HTERT RPE-1 (cell line): ENCODE results near the gene CLECL1.
"Not testable (repeated sequence)": the region's sequence is repeated elsewhere in the genome, so short reads cannot be mapped to it uniquely, and the experiment has no call there.

Experiments
- in situ Hi-C: fragments of 300-500 bp; cut with MboI; formaldehyde crosslinking; loops from 4 replicates; pipeline ENCODE4 v1.14.3; 2020; ENCODE audit warnings: low sequenced_read_pairs

Gene CLECL1

GRCh38 chr12:9752145-9752933 is 19.4 kb upstream of the CLECL1 start:
- in situ Hi-C loops, result no loop called here

- in situ Hi-C loops, result no loop called here
These were observed 18.6 kb upstream of the CLECL1 start for GRCh38 chr12:9751204-9752144.

GRCh38 chr12:9750276-9751203 is 17.6 kb upstream of the CLECL1 start:
- in situ Hi-C loops, result no loop called here

GRCh38 chr12:9749640-9750039 is 16.7 kb upstream of the CLECL1 start:
- in situ Hi-C loops, result no loop called here

- in situ Hi-C loops, result no loop called here
These were observed 12.3 kb upstream of the CLECL1 start for GRCh38 chr12:9745199-9745598.

GRCh38 chr12:9742661-9743060 is 9.8 kb upstream of the CLECL1 start:
- in situ Hi-C loops, result no loop called here

- in situ Hi-C loops, result no loop called here
These were observed 8.8 kb upstream of the CLECL1 start for GRCh38 chr12:9741726-9742125.

GRCh38 chr12:9740106-9740750 is 7.3 kb upstream of the CLECL1 start:
- in situ Hi-C loops, result no loop called here

- in situ Hi-C loops, result not testable (repeated sequence)
These were observed 6.7 kb upstream of the CLECL1 start for GRCh38 chr12:9739404-9740105.

- in situ Hi-C loops, result not testable (repeated sequence)
These were observed 6.0 kb upstream of the CLECL1 start for GRCh38 chr12:9738905-9739304.

- in situ Hi-C loops, result no loop called here
These were observed 4.2 kb upstream of the CLECL1 start for GRCh38 chr12:9736936-9737705.

GRCh38 chr12:9735601-9736000 is 2.7 kb upstream of the CLECL1 start:
- in situ Hi-C loops, result no loop called here

- in situ Hi-C loops, result no loop called here
These were observed 1.1 kb downstream of the CLECL1 start for GRCh38 chr12:9731797-9732196.

- in situ Hi-C loops, result no loop called here
These were observed 1.5 kb downstream of the CLECL1 start for GRCh38 chr12:9731393-9731792.

GRCh38 chr12:9730591-9730990 is 2.3 kb downstream of the CLECL1 start:
- in situ Hi-C loops, result no loop called here

- in situ Hi-C loops, result no loop called here
These were observed 2.9 kb downstream of the CLECL1 start for GRCh38 chr12:9730011-9730410.

GRCh38 chr12:9729082-9729481 is 3.8 kb downstream of the CLECL1 start:
- in situ Hi-C loops, result no loop called here

GRCh38 chr12:9727813-9728212 is 5.1 kb downstream of the CLECL1 start:
- in situ Hi-C loops, result no loop called here
